ENCODE data around the gene CYP2S1. TPM values are rescaled to one million over a fixed set of nuclear protein-coding genes. Genes with fewer than 3 reads are reported as not detected.

The CYP2S1 gene
- total and polyA plus RNA-seq, 9 of the 15 experiments (the other 6 are each of a cell fraction or from before 2014, with no cell fraction given), result 0.07 to 1.9 (median 0.41) TPM

DNA sequence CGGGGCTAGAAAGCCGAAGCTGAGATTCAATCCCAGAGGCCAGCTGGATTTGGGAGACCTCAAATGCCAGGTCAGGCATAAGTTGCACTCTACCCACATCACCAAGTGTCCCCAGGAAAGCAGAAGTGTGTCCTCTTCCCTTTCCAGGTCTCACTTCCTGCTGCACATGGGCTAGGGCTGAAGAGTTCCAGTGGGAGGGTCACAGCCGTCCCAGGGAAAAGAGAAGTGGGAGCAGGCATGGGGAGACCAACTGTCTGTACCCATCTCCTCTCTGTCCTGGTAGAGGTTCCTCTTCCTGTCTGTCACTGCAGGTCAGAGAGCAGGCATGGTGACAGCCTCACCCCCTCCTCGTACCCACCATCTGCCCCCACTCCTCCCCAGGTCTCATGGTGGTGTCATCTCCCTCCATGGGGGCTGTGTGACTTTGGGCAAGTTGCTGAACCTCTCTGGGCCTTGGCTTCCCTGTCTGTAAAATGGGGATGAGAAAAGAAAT, 40.8 kb downstream of the CYP2S1 start:
- ATAC-seq (no peak), FAIRE-seq (no peak), DNase-seq (ENCODE audit: extremely low read depth in 1 of 4, low spot score in 3 of 4) (no peak)
- no peak overlapping the region for H3K9ac ChIP-seq (ENCODE audit: insufficient read depth in 1 of 2, low read depth in 2 of 2, low read length in 2 of 2)
- no peak overlapping the region for H2AFZ ChIP-seq (ENCODE audit: low read depth, low read length)
- no peaks in the 10 kb centered on the region for H3K36me3 ChIP-seq (ENCODE audit: control insufficient read depth, insufficient read depth, low read length)
- peaks cover 0 to 10% of the 10 kb centered on the region in 2 experiments; a peak in 2 of 5 replicates for H3K4me1 ChIP-seq (replicated peaks in 1 of 2; ENCODE audit: control insufficient read depth in 2 of 2, insufficient read depth in 2 of 2, low read length in 2 of 2)
- no peak overlapping the region for H3K4me2 ChIP-seq (ENCODE audit: insufficient read depth, low read length)
- H3K79me2 ChIP-seq (ENCODE audit: control insufficient read depth, insufficient read depth, low read length), result no peaks in the 10 kb centered on the region
- in situ Hi-C loops (cut with MboI), result no loop called here
- BruUV-seq (replicated peaks), result no TSS peak
- ChIA-PET CTCF (ENCODE audit: low intra/inter-chr PET ratio) (no interaction called here), POLR2A (interaction anchor here (0.6 kb wide), 1 partner anchor 634 kb away, joined by 3 read pairs; no protein-coding TSS in a partner anchor)
- WGBS (ENCODE audit: insufficient coverage, low coverage, missing lambda C conversion rate), result 45% methylated on average over 3 of the region's 4 CpGs
- no peak overlapping the region for H3K4me3 ChIP-seq
- no peak overlapping the region for H3K27ac ChIP-seq (ENCODE audit: extremely low read depth, low read depth, low read length)
- H3K27me3 ChIP-seq (ENCODE audit: control insufficient read depth in 2 of 2, insufficient read depth in 2 of 2, low read length in 2 of 2), result peaks cover 0 to 7% of the 10 kb centered on the region in 2 experiments; a peak in 2 of 5 replicates
- H3K9me3 ChIP-seq (replicated peaks; ENCODE audit: control insufficient read depth, insufficient read depth, low read depth, low read length), result no peaks in the 10 kb centered on the region
- TF ChIP-seq ZFP36 (IDR thresholded peaks at IDR 0.05; ENCODE audit: low read depth, low read length, partially characterized antibody) (peak; percentile 88), SMARCA5 (IDR thresholded peaks at IDR 0.05) (peak; percentile 36), RCOR1 (IDR thresholded peaks at IDR 0.05; ENCODE audit: borderline replicate concordance in 1 of 2, low read depth in 2 of 2, low read length in 2 of 2) (peak; percentile 29 to 30; a peak in 2 of 4 replicates), ZNF785 (CRISPR knock-in tag; IDR thresholded peaks at IDR 0.05) (no peak), CHD4 (IDR thresholded peaks at IDR 0.05; ENCODE audit: insufficient read depth, insufficient replicate concordance, low read depth, low read length, poor library complexity, severe bottlenecking) (peak; percentile 53), RBM25 (IDR thresholded peaks at IDR 0.05; ENCODE audit: low read depth, low read length, severe bottlenecking) (peak; percentile 92), SPI1 (IDR thresholded peaks at IDR 0.05; ENCODE audit: borderline replicate concordance, low read depth, low read length) (peak; percentile 79), PTBP1 (IDR thresholded peaks at IDR 0.05; ENCODE audit: low read depth, low read length) (peak; percentile 90; the same call in 1 of the 2 replicates), KDM1A (IDR thresholded peaks at IDR 0.05) (peak; percentile 42 to 43), ZNF830 (CRISPR knock-in tag; IDR thresholded peaks at IDR 0.05) (no peak), BCOR (IDR thresholded peaks at IDR 0.05) (peak; percentile 63), FUS (optimal IDR thresholded peaks at IDR 0.05; ENCODE audit: low read depth, low read length) (no peak), ZBTB17 (CRISPR knock-in tag; IDR thresholded peaks at IDR 0.05) (no peak)
- H4K20me1 ChIP-seq (replicated peaks; ENCODE audit: control insufficient read depth, insufficient read depth, low read length), result no peaks in the 10 kb centered on the region
- H3K9me1 ChIP-seq (ENCODE audit: control insufficient read depth, insufficient read depth, low read length), result no peaks in the 10 kb centered on the region
- intact Hi-C loops (cut with micrococcal nuclease), result no loop called here
